ENCODE results near the gene CARD9.

Gene CARD9

GRCh38 chr9:136316896-136317676 is 56.4 kb downstream of the CARD9 start:
- no peak for TF ChIP-seq CTCF (IDR thresholded peaks at IDR 0.05; ENCODE audit: insufficient read depth, low read depth, low read length, missing control alignments)
- no peak overlapping the region for H3K4me3 ChIP-seq (ENCODE audit: low read depth, low read length)
- no peak for DNase-seq (ENCODE audit: low read depth)

GRCh38 chr9:136316271-136316751 is 57.2 kb downstream of the CARD9 start:
- no peak for DNase-seq (ENCODE audit: low read depth)
- TF ChIP-seq CTCF (IDR thresholded peaks at IDR 0.05; ENCODE audit: insufficient read depth, low read depth, low read length, missing control alignments): no peak
- H3K4me3 ChIP-seq (ENCODE audit: low read depth, low read length): no peak overlapping the region

- TF ChIP-seq CTCF (IDR thresholded peaks at IDR 0.05; ENCODE audit: insufficient read depth, low read depth, low read length, missing control alignments): no peak
- no peak for DNase-seq (ENCODE audit: low read depth)
- no peak overlapping the region for H3K4me3 ChIP-seq (ENCODE audit: low read depth, low read length)
Observed at GRCh38 chr9:136314944-136315343, 58.5 kb downstream of the CARD9 start.

- no peak for DNase-seq (ENCODE audit: low read depth)
- H3K4me3 ChIP-seq (ENCODE audit: low read depth, low read length): no peak overlapping the region
- no peak for TF ChIP-seq CTCF (IDR thresholded peaks at IDR 0.05; ENCODE audit: insufficient read depth, low read depth, low read length, missing control alignments)
Observed at GRCh38 chr9:136314056-136314416, 59.4 kb downstream of the CARD9 start.

All from GM12865 (cell line).